Activated T-cell treated with anti-CD3 and anti-CD28 coated beads for 24 hours (primary cell): ENCODE measurements around the gene TSBP1.
"Not testable (repeated sequence)": the region's sequence is repeated elsewhere in the genome, so short reads cannot be mapped to it uniquely, and the experiment has no call there.

Experiments used
- DNase-seq: peaks from one replicate; pipeline ENCODE4 v3.0.0-alpha.2; 2020; ENCODE audit warnings: low read depth

The TSBP1 gene

DNA sequence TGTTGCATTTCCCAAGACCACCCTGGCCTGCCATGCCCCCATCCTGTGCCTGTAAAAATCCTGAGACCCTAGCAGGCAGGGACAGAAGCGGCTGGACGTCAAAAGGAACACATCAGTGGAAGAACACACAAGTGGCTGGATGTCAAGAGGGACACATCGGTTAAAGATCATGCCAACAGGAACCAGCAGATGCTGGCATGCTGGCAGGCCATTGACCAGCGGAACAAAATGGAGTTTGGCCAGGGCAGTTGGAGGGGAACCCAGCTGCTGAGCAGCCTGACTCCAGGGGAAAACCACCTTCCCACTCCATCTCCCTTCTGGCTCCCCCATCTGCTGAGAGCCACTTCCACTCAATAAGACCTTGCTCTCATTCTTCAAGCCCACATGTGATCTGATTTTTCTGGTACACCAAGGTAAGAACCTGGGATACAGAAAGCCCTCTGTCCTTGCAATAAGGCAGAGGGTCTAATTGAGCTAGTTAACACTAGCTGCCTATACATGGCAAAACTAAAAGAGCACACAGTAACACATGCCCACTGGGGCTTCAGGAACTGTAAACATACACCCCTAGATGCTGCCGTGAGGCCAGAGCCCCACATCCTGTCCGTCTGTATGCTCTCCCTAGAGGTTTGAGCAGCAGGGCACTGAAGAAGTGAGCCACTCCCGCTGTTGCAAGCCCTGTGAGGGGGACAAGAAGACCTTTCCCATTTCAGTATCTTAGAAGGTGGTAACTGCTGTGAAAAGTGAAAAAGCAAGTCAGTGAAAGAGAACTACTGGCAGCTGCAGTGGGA is 4.2 kb upstream of the TSBP1 start:
- no peak for DNase-seq

DNA sequence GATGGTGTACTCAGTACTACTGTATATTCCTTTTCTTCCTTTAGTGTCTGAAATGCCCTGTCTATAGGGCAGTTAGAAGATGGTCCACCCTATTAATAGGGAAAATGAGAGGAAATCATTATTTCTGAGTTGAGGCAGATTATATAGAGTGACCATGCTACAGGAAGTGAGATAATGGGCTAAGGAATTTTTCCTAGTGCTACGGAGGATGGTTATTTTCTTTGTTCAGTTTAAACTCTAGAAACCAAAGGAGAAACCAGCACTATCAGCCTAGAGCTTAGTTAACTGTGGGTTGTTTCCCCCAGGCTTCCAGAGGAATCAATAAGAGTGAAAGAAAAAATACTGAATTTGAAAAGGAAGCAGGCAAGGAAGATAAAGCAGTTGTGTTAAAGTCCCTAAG is 474 bp downstream of the TSBP1 start:
- DNase-seq: no peak

DNA sequence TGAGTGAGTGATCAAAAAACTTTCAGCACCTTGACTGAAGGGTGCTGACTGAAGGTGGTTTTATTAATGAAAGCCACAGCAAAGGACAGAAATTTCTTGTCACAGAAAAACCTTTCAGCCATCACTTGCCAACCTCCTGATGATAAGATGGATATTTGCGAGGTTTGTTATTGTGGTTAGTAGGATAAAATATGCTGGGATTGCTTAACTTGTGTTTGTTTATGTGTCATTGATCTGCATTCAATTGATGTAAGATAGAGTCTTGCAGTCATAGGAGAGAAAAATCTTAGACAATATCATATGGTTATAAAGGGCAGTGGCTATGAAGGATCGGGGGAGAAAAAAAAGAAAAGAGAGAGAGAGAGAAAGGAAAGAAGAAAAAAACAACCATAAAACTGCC is 1.2 kb downstream of the TSBP1 start:
- no peak for DNase-seq

DNA sequence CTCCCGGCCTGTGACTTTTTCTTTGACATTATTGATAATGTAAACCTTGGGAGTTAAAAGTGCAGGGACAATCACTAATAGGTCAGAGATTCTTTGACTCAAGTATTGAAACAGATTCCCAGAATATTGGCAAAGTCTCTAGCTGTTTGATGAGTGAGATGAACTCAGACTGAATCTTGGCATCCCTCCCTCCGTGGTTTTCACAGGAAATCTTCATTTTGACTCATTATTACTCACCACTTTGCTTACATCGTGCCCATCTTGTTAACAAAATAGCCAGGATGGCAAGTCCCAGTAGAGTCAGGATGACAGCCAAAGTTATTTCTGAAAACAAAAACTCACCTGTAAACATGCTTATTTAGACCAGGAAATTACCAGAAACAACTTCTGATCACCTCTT is 2.0 kb downstream of the TSBP1 start:
- DNase-seq: no peak

DNA sequence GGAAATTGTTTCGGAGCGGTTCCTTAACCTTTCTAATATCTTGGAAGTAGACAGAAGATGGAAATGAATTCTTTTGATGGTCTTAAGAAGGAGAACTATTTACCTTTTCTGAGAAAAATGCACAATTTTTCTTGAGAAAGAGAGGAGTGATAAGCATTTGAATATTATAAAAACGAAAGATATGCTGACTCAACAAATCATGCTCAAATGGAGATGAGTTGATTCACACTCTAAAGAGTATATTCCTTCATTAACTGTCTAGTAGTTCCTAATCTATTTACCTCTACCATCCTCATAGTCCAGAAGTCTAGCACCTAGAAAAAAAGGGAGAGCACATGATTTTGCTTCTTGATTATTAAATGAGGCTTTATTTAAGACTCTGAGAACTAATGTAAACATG is 4.1 kb downstream of the TSBP1 start:
- DNase-seq: no peak

DNA sequence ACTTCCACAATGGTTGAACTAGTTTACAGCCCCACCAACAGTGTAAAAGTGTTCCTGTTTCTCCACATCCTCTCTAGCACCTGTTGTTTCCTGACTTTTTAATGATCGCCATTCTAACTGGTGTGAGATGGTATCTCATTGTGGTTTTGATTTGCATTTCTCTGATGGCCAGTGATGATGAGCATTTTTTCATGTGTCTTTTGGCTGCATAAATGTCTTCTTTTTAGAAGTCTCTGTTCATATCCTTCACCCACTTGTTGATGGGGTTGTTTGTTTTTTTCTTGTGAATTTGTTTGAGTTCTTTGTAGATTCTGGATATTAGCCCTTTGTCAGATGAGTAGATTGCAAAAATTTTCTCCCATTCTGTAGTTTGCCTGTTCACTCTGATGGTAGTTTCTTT is 12.5 kb downstream of the TSBP1 start:
- not testable (repeated sequence) for DNase-seq

DNA sequence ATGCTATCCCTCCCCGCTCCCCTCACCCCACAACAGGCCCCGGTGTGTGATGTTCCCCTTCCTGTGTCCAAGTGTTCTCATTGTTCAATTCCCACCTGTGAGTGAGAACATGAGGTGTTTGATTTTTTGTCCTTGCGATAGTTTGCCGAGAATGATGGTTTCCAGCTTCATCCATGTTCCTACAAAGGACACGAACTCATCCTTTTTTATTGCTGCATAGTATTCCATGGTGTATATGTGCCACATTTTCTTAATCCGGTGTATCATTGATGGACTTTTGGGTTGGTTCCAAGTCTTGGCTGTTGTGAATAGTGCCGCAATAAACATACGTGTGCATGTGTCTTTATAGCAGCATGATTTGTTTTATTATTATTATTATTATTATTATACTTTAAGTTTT is 13.2 kb downstream of the TSBP1 start:
- not testable (repeated sequence) for DNase-seq

DNA sequence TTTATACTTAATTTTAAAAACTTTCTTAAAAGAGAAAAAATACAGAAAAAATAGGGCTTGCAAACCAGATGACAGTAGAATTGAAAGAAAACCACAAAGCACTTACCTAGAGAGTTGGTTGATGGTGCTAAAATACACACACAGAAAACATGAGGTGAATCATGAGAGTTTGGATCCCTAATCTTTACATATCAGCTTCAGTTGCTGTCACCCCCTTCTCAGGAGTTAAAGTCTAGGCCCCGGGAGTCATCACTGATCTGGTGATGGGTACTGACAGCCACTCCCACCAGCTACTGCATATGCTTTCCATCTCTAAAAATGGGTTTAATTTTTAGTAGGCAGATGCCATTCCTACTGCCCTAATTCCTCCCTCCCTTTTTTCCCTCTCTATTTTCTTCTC is 16.7 kb downstream of the TSBP1 start:
- no peak for DNase-seq

DNA sequence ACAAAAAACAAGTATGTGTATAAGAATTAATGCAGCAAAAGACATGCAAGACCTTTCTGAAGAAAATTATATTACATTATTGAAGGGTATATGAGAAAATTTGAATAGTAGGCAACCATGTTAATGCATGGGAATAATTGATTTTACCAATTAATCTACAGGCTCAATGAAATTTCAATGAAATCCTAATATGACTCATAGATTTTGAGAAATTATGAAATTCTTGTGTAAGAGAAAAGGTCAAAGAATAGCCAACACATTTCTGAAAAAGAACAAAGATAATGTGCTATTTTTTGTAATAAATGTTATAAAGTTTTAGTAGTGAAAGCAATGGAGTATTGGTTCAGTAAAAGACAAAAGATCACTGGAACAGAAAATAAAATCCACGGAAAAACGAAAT is 18.4 kb downstream of the TSBP1 start:
- DNase-seq: no peak

DNA sequence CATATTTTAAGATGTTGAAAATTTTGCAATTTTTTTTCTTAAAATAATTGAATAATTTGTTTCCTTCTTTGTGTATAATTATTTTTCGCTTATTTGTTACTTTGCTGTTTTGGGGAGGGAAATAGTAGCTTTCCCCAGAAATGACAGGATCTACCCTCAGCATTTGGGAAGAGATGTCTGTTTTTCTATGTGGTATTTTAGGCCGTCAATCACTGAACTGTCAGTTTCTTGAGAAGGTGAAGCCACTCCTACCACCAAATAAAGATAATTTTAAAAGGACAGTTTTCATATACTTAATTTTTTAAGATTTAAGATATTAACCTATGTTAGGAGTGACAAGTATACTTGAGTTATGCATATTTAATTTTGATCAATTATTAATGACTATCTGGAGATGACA is 31.5 kb downstream of the TSBP1 start:
- no peak for DNase-seq

DNA sequence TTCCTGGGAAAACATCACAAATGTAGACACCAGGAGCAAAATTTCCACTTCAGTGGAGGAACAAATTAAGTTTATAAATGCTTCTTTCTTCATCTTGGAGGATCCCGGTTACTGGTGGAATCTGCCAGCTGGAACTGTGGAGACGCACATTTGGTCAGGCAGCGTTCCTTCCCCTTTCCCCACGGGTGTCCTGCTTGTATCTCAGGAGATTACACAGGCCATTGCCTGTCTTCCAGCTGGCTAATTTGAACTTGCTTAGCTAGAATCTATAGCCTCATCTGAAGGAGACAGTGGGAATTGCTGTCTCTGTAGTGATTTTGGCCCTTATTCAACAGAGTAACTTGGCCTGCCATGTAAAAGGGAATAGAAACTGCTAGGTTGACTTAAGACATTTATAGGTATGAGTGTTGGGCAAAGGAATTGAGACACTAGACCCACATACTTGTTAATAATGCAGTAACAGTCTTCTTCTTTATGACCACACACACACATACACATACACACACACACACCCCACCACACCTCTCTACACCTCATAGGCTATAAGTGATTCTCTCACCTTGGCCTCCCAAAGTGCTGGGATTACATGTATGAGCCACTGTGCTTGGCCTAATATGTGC is 34.4 kb downstream of the TSBP1 start:
- no peak for DNase-seq

DNA sequence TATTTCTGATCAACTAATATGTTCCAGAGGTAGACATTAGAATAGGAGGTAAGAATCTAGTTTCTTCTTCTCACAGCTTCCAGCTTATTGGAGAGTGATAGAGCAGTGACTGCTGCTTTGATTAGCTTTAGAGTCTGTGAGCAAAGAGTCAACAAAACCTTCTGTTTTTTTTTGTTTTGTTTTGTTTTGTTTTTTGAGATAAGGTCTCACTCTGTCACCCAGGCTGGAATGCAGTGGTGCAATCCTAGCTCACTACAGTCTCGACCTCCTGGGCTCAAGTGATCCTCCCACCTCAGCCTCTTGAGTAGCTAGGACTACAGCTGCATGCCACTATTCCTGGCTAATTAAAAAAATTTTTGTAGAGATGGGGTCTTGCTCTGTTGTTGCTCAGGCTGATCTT is 39.3 kb downstream of the TSBP1 start:
- no peak for DNase-seq

DNA sequence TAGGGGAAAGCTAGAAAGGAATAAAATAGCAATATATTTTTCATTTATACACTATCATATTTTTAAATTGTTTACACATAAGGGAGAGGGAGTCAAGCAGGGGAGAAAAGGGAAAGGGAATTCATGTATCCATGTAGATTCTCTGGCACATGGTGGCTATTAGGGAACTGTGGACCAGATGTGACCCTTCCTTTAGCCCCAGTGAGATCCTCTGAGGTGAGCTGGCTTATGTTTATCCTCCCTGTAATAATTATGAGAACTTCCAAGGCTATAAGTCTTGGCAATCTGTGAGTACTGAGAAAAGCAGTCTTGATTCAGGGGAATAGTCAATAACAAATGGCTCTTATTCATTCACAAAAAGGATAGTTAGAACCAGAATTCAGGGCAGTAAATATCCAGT is 42.6 kb downstream of the TSBP1 start:
- DNase-seq: no peak

DNA sequence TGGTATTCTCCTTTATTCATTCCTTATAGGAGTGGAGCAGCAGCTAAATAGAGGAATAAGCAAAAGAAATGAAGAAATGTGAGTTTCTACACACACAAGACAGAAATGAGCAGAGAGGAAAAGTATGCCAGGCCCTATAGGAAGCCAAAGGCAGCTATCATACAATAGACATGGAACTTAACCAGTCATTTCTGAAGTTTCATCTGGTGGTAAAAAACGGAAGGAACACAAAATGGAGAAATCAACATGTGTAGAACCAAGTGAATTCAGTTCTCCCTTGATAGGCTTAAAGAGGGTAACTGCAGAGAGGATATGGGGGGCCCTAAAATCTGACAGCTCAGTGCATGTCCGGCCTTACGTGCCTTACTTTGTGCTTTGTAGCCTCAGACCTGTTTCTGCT is 44.6 kb downstream of the TSBP1 start:
- no peak for DNase-seq

DNA sequence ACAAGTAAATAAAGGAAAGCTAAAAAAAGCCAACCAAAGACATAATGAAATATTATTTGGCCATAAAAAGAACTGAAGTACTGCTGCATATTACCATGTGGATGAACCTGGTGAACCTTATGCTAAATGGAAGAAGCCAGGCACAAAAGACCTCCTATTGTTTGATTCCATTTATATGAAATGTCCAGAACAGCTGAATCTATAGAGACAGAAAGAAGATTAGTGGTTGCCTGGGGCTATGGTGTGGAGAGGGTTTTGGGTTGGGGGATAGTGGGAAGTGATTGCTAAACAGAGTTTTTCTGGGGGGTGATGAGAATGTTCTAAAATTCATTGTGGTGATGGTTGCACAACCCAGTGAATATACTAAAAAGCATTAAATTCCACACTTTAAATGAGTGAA is 53.2 kb downstream of the TSBP1 start:
- no peak for DNase-seq

DNA sequence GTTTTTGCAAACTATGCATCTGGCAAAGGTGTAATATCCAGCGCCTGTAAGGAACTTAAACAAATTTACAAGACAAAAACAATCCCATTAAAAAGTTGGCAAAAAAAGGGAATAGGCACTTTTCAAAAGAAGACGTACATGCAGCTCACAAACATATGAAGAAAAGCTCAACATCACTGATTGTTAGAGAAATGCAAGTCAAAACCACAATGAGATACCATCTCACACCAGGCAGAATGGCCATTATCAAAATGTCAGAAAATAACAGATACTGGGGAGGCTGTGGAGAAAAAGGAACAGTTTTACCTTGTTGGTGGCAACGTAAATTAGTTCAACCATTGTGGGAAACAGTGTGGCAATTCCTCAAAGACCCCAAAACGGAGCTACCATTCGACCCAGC is 54.2 kb downstream of the TSBP1 start:
- no peak for DNase-seq

DNA sequence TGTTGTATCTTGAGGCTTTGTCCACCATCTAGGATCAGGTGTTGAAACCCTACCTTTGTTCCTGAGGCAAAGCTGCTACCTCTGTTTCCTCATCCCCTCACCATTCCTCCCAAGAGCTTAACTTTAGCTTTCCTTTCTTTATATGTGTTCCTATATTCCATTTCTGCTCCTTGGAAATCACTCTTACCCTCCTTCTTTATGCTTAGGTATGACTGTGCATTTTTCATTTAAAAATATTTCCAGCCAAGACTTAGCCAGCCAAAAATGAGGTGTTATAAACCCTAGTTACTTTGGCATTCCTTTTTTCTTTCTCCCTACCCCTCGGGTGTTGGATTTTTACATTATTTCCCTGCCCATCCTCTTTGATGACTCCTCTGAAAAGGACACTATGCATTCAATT is 57.7 kb downstream of the TSBP1 start:
- DNase-seq: no peak

DNA sequence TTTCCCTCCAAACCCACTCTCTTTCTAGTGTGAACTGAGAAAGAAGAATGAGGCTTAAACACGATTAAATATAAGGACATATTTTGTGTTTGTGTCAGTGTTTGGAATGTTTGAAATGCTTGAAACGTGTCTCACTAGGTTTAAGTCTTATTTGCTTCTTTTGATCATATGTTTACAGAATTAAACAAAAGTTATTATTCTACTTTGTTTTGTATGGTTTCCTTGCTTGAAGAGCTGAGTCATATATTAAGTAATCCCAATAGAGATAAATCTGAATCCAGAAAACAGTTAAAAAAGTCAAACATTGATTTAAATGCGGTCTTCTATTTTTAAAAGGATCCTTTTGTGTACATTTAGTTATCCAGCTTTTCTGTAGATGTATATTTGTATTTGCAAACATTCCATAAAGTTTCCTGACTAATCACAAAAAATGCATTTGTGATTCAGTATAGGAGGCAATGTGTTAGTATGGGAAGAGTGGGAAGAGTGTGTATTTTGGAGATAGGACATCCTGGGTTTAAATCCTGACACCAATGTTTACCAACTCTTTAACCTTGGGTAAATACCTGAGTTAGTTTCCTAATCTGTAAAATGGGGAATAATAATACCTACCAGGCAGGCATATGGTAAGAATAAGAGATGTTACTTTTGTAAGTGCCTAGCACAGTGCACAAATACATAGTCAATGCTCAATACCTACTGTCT is 72.9 kb downstream of the TSBP1 start:
- no peak for DNase-seq

DNA sequence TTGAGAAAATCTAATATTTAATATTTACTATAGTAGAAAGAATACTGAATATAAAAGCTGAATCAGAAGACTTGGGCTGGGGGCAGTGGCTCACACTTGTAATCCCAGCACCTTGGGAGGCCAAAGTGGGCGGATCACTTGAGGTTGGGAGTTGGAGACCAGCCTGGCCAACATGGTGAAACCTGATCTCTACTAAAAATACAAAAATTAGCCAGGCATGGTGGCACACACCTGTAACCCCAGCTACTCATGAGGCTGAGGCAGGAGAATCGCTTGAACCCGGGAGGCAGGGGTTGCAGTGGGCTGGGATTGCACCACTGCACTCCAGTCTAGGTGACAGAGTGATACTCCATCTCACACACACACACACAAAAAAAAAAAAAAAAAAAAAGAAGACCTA is 76.7 kb downstream of the TSBP1 start:
- DNase-seq: not testable (repeated sequence)

DNA sequence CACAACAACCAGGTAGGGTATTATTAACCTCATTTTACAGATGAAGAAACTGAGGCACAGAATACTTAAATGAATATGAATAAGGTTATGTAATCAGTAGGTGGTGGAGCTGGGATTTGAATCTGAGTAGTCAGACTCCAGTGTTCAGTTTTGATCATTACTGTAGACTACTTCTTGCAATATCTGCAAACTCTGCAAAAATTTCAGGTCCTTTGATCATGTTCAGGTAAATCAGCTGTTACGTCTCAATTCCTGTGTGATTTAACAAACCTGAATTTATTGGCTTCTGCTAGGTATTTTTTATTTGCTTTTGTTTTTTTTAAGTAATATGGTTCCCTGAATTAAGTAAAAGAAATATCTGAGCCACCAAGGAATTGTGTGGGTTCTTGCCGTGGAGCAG is 77.1 kb downstream of the TSBP1 start:
- DNase-seq: no peak

DNA sequence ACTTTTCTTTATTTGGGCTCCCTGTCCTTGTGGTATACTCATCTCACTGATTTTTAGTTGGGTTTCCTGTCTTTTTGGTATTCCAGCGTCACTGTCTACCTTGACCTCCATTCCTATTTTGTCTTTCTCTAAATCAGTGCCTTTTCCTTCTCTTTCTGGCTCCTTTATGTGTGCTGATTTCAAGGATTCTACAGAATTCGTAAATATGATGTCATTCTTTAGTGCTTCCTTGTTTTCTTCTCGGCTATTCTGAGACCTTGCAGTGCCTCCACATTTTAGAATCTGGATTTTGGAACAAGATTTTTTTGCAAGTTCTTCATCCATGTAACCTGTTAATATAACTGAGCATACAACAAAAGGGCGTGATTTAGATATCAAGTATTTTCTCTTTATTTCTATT is 78.0 kb downstream of the TSBP1 start:
- DNase-seq: no peak

DNA sequence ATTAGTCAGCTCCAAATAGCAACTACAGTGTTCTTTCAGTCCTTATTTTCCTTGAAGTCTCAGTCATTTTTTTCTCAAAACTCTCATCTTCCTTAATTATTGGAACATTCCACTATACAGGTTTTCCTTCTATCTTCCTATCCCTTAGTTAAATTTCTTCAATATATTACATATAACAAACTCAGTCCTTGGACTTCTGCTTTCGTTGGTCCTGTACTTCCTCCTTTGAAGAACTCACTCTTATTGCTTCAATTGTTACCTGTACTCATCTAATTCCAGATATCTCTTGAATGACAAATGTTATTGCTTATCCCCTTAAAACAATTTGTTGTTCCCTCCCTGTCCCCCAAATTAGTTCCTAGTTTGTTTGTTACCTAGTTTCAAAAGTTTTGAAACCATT is 80.2 kb downstream of the TSBP1 start:
- no peak for DNase-seq

DNA sequence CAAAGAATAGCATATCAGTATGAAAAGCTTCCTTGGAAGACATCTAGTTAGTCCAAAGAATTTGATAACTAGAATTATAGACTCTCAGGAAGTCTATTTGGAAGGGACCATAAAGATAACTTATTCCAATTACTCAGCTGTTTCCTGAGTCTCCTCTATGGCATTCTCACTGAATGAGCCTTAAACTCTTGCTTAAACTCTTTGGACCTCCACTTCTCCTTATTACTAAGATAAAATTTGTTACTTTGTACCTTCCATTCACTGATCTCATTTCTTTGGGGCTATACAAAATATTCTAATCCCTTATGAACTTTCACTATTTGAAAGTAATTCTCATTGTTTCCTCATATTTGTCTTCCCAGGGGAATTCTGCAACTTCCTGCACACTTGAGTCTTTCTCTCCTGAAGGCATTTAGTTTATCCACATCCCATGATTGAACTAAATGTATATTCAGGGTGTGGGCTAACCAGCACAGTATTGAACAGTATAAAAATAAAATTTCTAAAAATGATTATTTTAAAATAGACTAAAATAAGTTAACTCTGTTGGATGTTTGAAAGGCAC is 80.7 kb downstream of the TSBP1 start:
- DNase-seq: no peak
